Glutamatergic neuron (in vitro differentiated cells): Measurements from ENCODE around the gene VPS35L. TPM values are rescaled to one million over a fixed set of nuclear protein-coding genes. Genes with fewer than 3 reads are reported as not detected.

Source experiments
- DNase-seq: peaks from one replicate; pipeline ENCODE4 v3.0.0; 2022
- H3K27ac Mint-ChIP-seq: one replicate; pipeline ENCODE4 v1.8.0; 2020; ENCODE audit warnings: mild to moderate bottlenecking, mixed read lengths, inconsistent platforms; ENCODE audit not compliant: unreplicated experiment
- H3K27me3 Mint-ChIP-seq: one replicate; pipeline ENCODE4 v1.8.0; 2020; ENCODE audit warnings: mild to moderate bottlenecking, moderate library complexity, mixed read lengths, inconsistent platforms; ENCODE audit not compliant: unreplicated experiment
- H3K36me3 Mint-ChIP-seq: one replicate; pipeline ENCODE4 v1.8.0; 2020; ENCODE audit warnings: mild to moderate bottlenecking, mixed read lengths, inconsistent platforms; ENCODE audit not compliant: unreplicated experiment
- H3K4me1 Mint-ChIP-seq: one replicate; pipeline ENCODE4 v1.8.0; 2020; ENCODE audit warnings: mild to moderate bottlenecking, low read depth, mixed read lengths, inconsistent platforms; ENCODE audit not compliant: unreplicated experiment
- H3K4me3 Mint-ChIP-seq: one replicate; pipeline ENCODE4 v1.8.0; 2020; ENCODE audit warnings: mild to moderate bottlenecking, mixed read lengths, inconsistent platforms; ENCODE audit not compliant: unreplicated experiment
- H3K9me3 Mint-ChIP-seq: one replicate; pipeline ENCODE4 v1.8.0; 2020; ENCODE audit warnings: mild to moderate bottlenecking, moderate library complexity, mixed read lengths, inconsistent platforms; ENCODE audit not compliant: unreplicated experiment
- CTCF ChIP-seq: fragments of 200-600 bp; sonication (generic); IDR thresholded peaks from one replicate; pipeline ENCODE4 v1.5.0; 2021; ENCODE audit not compliant: partially characterized antibody, unreplicated experiment
- total RNA-seq: library from RNA; stranded (reverse); fragmentation: NEBNext Ultra II Directional; extraction: Animal tissue kit (Norgen Biotek cat#: 25700); gene quantifications from one replicate; pipeline ENCODE4 v1.2.1, GENCODE V29; 2021; ENCODE audit not compliant: unreplicated experiment

The VPS35L gene
- total RNA-seq, 1 donor from 2014 or later = 57.1 TPM

- H3K9me3 Mint-ChIP-seq = no peaks in the 10 kb centered on the region
- no peak for DNase-seq
- no peak overlapping the region for H3K4me3 Mint-ChIP-seq
- TF ChIP-seq CTCF = no peak
- H3K27me3 Mint-ChIP-seq = peaks cover 3% of the 10 kb centered on the region
- peaks cover 7% of the 10 kb centered on the region for H3K36me3 Mint-ChIP-seq
- H3K27ac Mint-ChIP-seq = no peak overlapping the region
- no peaks in the 10 kb centered on the region for H3K4me1 Mint-ChIP-seq
Observed at GRCh38 chr16:19735074-19735867, 179.8 kb downstream of the VPS35L start.

GRCh38 chr16:19737306-19738038, 182.0 kb downstream of the VPS35L start:
- Mint-ChIP-seq H3K4me1 (no peaks in the 10 kb centered on the region), H3K27me3 (peaks cover 2% of the 10 kb centered on the region), H3K27ac (no peak overlapping the region), H3K36me3 (peaks cover 2% of the 10 kb centered on the region), H3K4me3 (no peak overlapping the region), H3K9me3 (no peaks in the 10 kb centered on the region)
- TF ChIP-seq CTCF = no peak
- DNase-seq = no peak

GRCh38 chr16:19741354-19741753, 185.9 kb downstream of the VPS35L start:
- Mint-ChIP-seq H3K27ac (no peak overlapping the region), H3K4me1 (no peaks in the 10 kb centered on the region), H3K4me3 (no peak overlapping the region), H3K9me3 (no peaks in the 10 kb centered on the region), H3K27me3 (peaks cover 2% of the 10 kb centered on the region), H3K36me3 (no peaks in the 10 kb centered on the region)
- DNase-seq = no peak
- TF ChIP-seq CTCF = no peak

- no peak for TF ChIP-seq CTCF
- Mint-ChIP-seq H3K27ac (no peak overlapping the region), H3K36me3 (no peaks in the 10 kb centered on the region)
Observed at GRCh38 chr16:19743816-19744159, 188.3 kb downstream of the VPS35L start.

GRCh38 chr16:19744670-19745069, 189.2 kb downstream of the VPS35L start:
- Mint-ChIP-seq H3K27ac (no peak overlapping the region), H3K27me3 (peaks cover 2% of the 10 kb centered on the region), H3K4me1 (peaks cover 9% of the 10 kb centered on the region), H3K36me3 (no peaks in the 10 kb centered on the region), H3K9me3 (no peaks in the 10 kb centered on the region), H3K4me3 (no peak overlapping the region)
- TF ChIP-seq CTCF = no peak
- no peak for DNase-seq

More at GRCh38 chr16:19743816-19744159, 188.3 kb downstream of the VPS35L start:
- Mint-ChIP-seq H3K4me3 (no peak overlapping the region), H3K27me3 (peaks cover 2% of the 10 kb centered on the region), H3K9me3 (no peaks in the 10 kb centered on the region), H3K4me1 (peaks cover 7% of the 10 kb centered on the region)
- no peak for DNase-seq
